A549 (cell line): Measurements from ENCODE around the gene NLRP10. TPM values are rescaled to one million over a fixed set of nuclear protein-coding genes. Genes with fewer than 3 reads are reported as not detected.

Source experiments
- ATAC-seq, 2 experiments: fragments of 200-7000 bp in 1 of 2; fragments of >200 bp in 1 of 2; cut with Nextera tagmentation in 1 of 2; cut with Tn5 transposase in 1 of 2; 3 replicates each; pipeline versions ENCODE4 v1.8.0 to v1.9.1; 2018 to 2020; ENCODE audit warnings: mild to moderate bottlenecking in 1 of 2, moderate library complexity in 1 of 2
- CTCF ChIA-PET: fragments of 300-600 bp; sonication (Branson Sonifier 250); formaldehyde crosslinking; extraction: SDS; loops from one replicate; lab custom pipeline; 2021; ENCODE audit warnings: antibody characterized with exemption, inconsistent platforms; lab: Yijun Ruan, JAX
- POLR2A ChIA-PET: fragments of 350-600 bp; formaldehyde crosslinking; extraction: SDS; loops from one replicate; lab custom pipeline; 2021; ENCODE audit warnings: antibody characterized with exemption, inconsistent platforms; lab: Yijun Ruan, JAX
- DNase-seq, 2 experiments: peaks; one replicate each; pipeline versions ENCODE4 v3.0.0 to v3.0.0-alpha.2; 2011 to 2016; ENCODE audit warnings: low read depth in 1 of 2, low spot score in 1 of 2
- FAIRE-seq: peaks from 2 replicates; lab custom pipeline; 2011; peaks lifted over from hg19 to GRCh38; lab: Jason Lieb, UNC
- H3K27ac ChIP-seq, 2 experiments: fragments of >200 bp; sonication (Bioruptor Twin); formaldehyde crosslinking; 3 replicates each; pipeline ENCODE4 v1.5.1; 2016 to 2017
- H3K4me1 ChIP-seq: fragments of >200 bp; sonication (Bioruptor Twin); formaldehyde crosslinking; 3 replicates; pipeline ENCODE4 v1.6.1; 2016
- H3K4me2 ChIP-seq: fragments of >200 bp; sonication (Bioruptor Twin); formaldehyde crosslinking; 3 replicates; pipeline ENCODE4 v1.6.1; 2016
- H3K4me3 ChIP-seq: fragments of >200 bp; sonication (Bioruptor Twin); formaldehyde crosslinking; 3 replicates; pipeline ENCODE4 v1.5.1; 2016
- H3K9me3 ChIP-seq: fragments of >200 bp; sonication (Bioruptor Twin); formaldehyde crosslinking; 3 replicates; pipeline ENCODE4 v1.6.1; 2016
- BHLHE40 ChIP-seq: IDR thresholded peaks from 2 replicates; pipeline ENCODE4 v1.6.1; 2012; ENCODE audit warnings: low read depth, low read length, inconsistent platforms
- CBX2 ChIP-seq: fragments of 200-600 bp; sonication (generic); IDR thresholded peaks from 2 replicates; pipeline ENCODE4 v1.6.1; 2016; ENCODE audit warnings: low read depth, mild to moderate bottlenecking, borderline replicate concordance
- CBX8 ChIP-seq: fragments of 200-600 bp; sonication (generic); IDR thresholded peaks from 2 replicates; pipeline ENCODE4 v1.6.1; 2016
- CHD2 ChIP-seq: fragments of 150-350 bp; IDR thresholded peaks from 2 replicates; pipeline ENCODE4 v1.6.1; 2014; ENCODE audit warnings: low read length; ENCODE audit not compliant: partially characterized antibody
- EHF ChIP-seq: fragments of 250-450 bp; sonication (Bioruptor Pico); IDR thresholded peaks from 2 replicates; pipeline ENCODE4 v1.5.0; 2020; ENCODE audit warnings: mild to moderate bottlenecking
- EHMT2 ChIP-seq: fragments of 200-600 bp; sonication (generic); IDR thresholded peaks from 2 replicates; pipeline ENCODE4 v1.6.1; 2016; ENCODE audit warnings: antibody characterized with exemption, low read depth, mild to moderate bottlenecking, moderate library complexity
- EP300 ChIP-seq, 2 experiments: fragments of >200 bp; sonication (Bioruptor Twin); formaldehyde crosslinking; IDR thresholded peaks; 2 replicates in 1 of 2; 3 replicates in 1 of 2; pipeline ENCODE4 v1.6.1; 2016 to 2017
- HEYL ChIP-seq: fragments of 250-450 bp; sonication (Bioruptor Pico); IDR thresholded peaks from 2 replicates; pipeline ENCODE4 v1.8.0; 2021; ENCODE audit warnings: mild to moderate bottlenecking, moderate library complexity
- HOXA7 ChIP-seq: fragments of 250-450 bp; sonication (Bioruptor Pico); IDR thresholded peaks from 2 replicates; pipeline ENCODE4 v1.5.0; 2020; ENCODE audit warnings: mild to moderate bottlenecking, moderate library complexity
- JUN ChIP-seq, 2 experiments: fragments of >200 bp; sonication (Bioruptor Twin); formaldehyde crosslinking; IDR thresholded peaks; 2 replicates in 1 of 2; 3 replicates in 1 of 2; pipeline ENCODE4 v1.6.1; 2016 to 2017
- KDM5A ChIP-seq: fragments of 200-600 bp; sonication (generic); IDR thresholded peaks from 2 replicates; pipeline ENCODE4 v1.6.1; 2016; ENCODE audit warnings: antibody characterized with exemption, mild to moderate bottlenecking
- MAFK ChIP-seq: fragments of 450-650 bp; IDR thresholded peaks from 2 replicates; pipeline ENCODE4 v1.6.1; 2014; ENCODE audit not compliant: partially characterized antibody
- MAZ ChIP-seq: fragments of 150-350 bp; IDR thresholded peaks from 2 replicates; pipeline ENCODE4 v1.6.1; 2014; ENCODE audit warnings: antibody characterized with exemption, low read depth, low read length, borderline replicate concordance
- NPAS2 ChIP-seq: fragments of 250-450 bp; sonication (Bioruptor Pico); IDR thresholded peaks from 2 replicates; pipeline ENCODE4 v1.8.0; 2022; ENCODE audit warnings: mild to moderate bottlenecking, moderate library complexity, borderline replicate concordance
- NR3C1 ChIP-seq: fragments of >200 bp; sonication (Bioruptor Twin); formaldehyde crosslinking; IDR thresholded peaks from 3 replicates; pipeline ENCODE4 v1.6.1; 2017
- PHF8 ChIP-seq: fragments of 200-600 bp; sonication (generic); IDR thresholded peaks from 2 replicates; pipeline ENCODE4 v1.6.1; 2016; ENCODE audit warnings: low read depth, mild to moderate bottlenecking, antibody characterized with exemption, moderate library complexity, borderline replicate concordance
- POLR2AphosphoS2 ChIP-seq: conservative IDR thresholded peaks from 2 replicates; pipeline ENCODE4 v1.6.1; 2012; ENCODE audit warnings: low read length, improper control_type of control experiment, inconsistent platforms
- RCOR1 ChIP-seq: fragments of 150-350 bp; IDR thresholded peaks from 2 replicates; pipeline ENCODE4 v1.6.1; 2014; ENCODE audit warnings: antibody characterized with exemption, low read length, low read depth
- RFX5 ChIP-seq: fragments of 450-650 bp; IDR thresholded peaks from 2 replicates; pipeline ENCODE4 v1.7.1; 2014; ENCODE audit warnings: antibody characterized with exemption, mild to moderate bottlenecking, moderate library complexity
- SMC3 ChIP-seq: fragments of >200 bp; sonication (Bioruptor Twin); formaldehyde crosslinking; IDR thresholded peaks from 3 replicates; pipeline ENCODE4 v1.6.1; 2018; ENCODE audit warnings: inconsistent platforms
- SREBF2 ChIP-seq: fragments of 450-650 bp; IDR thresholded peaks from 2 replicates; pipeline ENCODE4 v1.6.1; 2014; ENCODE audit warnings: mild to moderate bottlenecking, moderate library complexity
- TP53 ChIP-seq: fragments of 250-450 bp; sonication (Bioruptor Pico); IDR thresholded peaks from 2 replicates; pipeline ENCODE4 v1.5.0; 2021; ENCODE audit warnings: mild to moderate bottlenecking, moderate library complexity
- ZFP36 ChIP-seq: fragments of 450-650 bp; IDR thresholded peaks from 2 replicates; pipeline ENCODE4 v1.6.1; 2014; ENCODE audit warnings: borderline replicate concordance; ENCODE audit not compliant: partially characterized antibody
- ZSCAN20 ChIP-seq: fragments of 250-450 bp; sonication (Bioruptor Pico); IDR thresholded peaks from 2 replicates; pipeline ENCODE4 v1.8.0; 2022; ENCODE audit warnings: mild to moderate bottlenecking, moderate library complexity
- WGBS: methylation state at CpG from one replicate; pipeline ENCODE4 v1.1.6; 2017; ENCODE audit errors: missing lambda C conversion rate; 5-methylcytosine and 5-hydroxymethylcytosine counted together
- polyA plus RNA-seq, 4 experiments: library from polyadenylated mRNA; depleted of rRNA in 3 of 4; stranded (reverse); fragments of >200 nt; fragmentation: RNase III in 1 of 4; extraction: RNeasy Plus Mini Kit Qiagen cat#74134 plus additional on column Dnase treatment in 1 of 4; gene quantifications; 2 replicates in 3 of 4; 3 replicates in 1 of 4; pipeline ENCODE4 v1.2.3, GENCODE V29; 2011 to 2017
- TF ChIP-seq, protein P1 (sequence below): fragments of >200 bp; sonication (Bioruptor Twin); formaldehyde crosslinking; IDR thresholded peaks from 3 replicates; pipeline ENCODE4 v1.6.1; 2016
- TF ChIP-seq, protein P2 (sequence below): IDR thresholded peaks from 2 replicates; pipeline ENCODE4 v1.6.1; 2012
- TF ChIP-seq, protein P3 (sequence below): IDR thresholded peaks from 2 replicates; pipeline ENCODE4 v1.6.1; 2012; ENCODE audit warnings: low read depth, borderline replicate concordance

NLRP10 gene
- polyA plus RNA-seq, 2 of the 4 experiments (the other 2 are of a cell fraction) = not detected

DNA sequence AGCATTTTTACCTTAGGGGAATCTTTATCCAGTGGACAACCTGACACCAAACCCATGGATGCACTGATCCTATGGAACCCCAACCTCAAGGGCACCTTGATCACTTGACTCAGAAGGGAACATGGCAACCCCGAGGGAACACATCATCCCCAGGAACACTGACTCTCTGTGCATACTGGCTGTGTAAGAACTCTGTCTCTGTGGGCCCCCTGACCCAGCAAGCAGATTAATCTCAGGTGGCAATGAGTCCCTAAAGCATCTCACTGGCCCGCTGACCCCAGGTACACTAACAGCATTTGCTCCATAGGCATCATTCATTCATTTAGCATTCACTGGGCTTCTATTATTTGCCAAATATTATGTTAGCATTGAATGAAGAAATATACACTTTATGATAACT lies 38.8 kb upstream of the NLRP10 start:
- ATAC-seq = no peak
- Histone ChIP-seq H3K4me2 (no peak overlapping the region), H3K9me3 (no peaks in the 10 kb centered on the region), H3K4me3 (no peak overlapping the region), H3K27ac (no peak overlapping the region), H3K4me1 (no peaks in the 10 kb centered on the region)
- ChIA-PET CTCF (interaction anchor here (2.1 to 15.1 kb wide), 5 partner anchors 15 to 91 kb away, joined by 5 to 626 read pairs (median 103); partner anchors contain the start of gene EIF3F), POLR2A (no interaction called here)
- TF ChIP-seq MAFK = no peak
- no peak for TF ChIP-seq CBX8
- TF ChIP-seq JUN (IDR thresholded peaks at IDR 0.05) = no peak
- TF ChIP-seq POLR2AphosphoS2 = no peak
- TF ChIP-seq RCOR1 = no peak
- TF ChIP-seq HOXA7 = no peak
- no peak for TF ChIP-seq MAZ
- TF ChIP-seq NR3C1 = no peak
- TF ChIP-seq BHLHE40 = no peak
- TF ChIP-seq, protein P1, sequence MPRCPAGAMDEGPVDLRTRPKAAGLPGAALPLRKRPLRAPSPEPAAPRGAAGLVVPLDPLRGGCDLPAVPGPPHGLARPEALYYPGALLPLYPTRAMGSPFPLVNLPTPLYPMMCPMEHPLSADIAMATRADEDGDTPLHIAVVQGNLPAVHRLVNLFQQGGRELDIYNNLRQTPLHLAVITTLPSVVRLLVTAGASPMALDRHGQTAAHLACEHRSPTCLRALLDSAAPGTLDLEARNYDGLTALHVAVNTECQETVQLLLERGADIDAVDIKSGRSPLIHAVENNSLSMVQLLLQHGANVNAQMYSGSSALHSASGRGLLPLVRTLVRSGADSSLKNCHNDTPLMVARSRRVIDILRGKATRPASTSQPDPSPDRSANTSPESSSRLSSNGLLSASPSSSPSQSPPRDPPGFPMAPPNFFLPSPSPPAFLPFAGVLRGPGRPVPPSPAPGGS = no peak
- TF ChIP-seq HEYL (CRISPR knock-in tag) = no peak
- no peak for TF ChIP-seq CHD2
- no peak for TF ChIP-seq SREBF2
- TF ChIP-seq SMC3 = no peak
- no peak for TF ChIP-seq EHF
- no peak for TF ChIP-seq TP53 (CRISPR knock-in tag)
- no peak for DNase-seq
- WGBS = 43% methylated on average over 2 of the region's 2 CpGs
- FAIRE-seq = no peak

DNA sequence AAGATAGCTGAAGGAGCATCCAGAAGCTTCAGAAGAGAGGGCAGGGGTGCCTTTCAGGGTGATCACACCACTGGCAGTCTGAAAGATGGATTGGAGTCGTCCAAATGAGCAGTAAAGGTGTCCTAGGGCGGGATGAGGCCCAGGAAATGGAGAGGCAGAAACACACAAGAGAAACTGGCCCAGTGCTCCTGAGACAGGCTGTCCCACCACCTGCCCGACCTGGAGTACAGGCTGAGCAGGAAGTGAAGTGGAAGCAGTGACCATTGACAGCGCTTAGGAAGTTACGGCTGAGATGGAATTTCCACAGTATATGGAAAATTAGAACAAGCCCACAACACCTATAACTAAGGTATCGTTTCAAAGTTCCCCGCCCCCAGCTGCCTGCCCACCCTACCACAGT lies 37.9 kb upstream of the NLRP10 start:
- POLR2A ChIA-PET = no interaction called here

More for the DNA sequence above, 37.9 kb upstream of the NLRP10 start:
- DNase-seq = no peak
- TF ChIP-seq ZSCAN20 (CRISPR knock-in tag) (no peak), RFX5 (no peak), SMC3 (no peak), KDM5A (no peak), EHMT2 (no peak), NPAS2 (CRISPR knock-in tag) (no peak), ZFP36 (no peak), RCOR1 (no peak), PHF8 (no peak), CBX2 (no peak), EP300 (IDR thresholded peaks at IDR 0.05) (no peak)
- TF ChIP-seq, protein P1 = no peak
- TF ChIP-seq, protein P2, sequence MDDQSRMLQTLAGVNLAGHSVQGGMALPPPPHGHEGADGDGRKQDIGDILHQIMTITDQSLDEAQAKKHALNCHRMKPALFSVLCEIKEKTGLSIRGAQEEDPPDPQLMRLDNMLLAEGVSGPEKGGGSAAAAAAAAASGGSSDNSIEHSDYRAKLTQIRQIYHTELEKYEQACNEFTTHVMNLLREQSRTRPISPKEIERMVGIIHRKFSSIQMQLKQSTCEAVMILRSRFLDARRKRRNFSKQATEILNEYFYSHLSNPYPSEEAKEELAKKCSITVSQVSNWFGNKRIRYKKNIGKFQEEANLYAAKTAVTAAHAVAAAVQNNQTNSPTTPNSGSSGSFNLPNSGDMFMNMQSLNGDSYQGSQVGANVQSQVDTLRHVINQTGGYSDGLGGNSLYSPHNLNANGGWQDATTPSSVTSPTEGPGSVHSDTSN = no peak
- TF ChIP-seq, protein P3, sequence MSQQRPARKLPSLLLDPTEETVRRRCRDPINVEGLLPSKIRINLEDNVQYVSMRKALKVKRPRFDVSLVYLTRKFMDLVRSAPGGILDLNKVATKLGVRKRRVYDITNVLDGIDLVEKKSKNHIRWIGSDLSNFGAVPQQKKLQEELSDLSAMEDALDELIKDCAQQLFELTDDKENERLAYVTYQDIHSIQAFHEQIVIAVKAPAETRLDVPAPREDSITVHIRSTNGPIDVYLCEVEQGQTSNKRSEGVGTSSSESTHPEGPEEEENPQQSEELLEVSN = no peak
- TF ChIP-seq, all 56 proteins: peak for 0
- CTCF ChIA-PET = interaction anchor here (1.2 to 15.1 kb wide), 6 partner anchors 11 to 92 kb away, joined by 5 to 626 read pairs (median 10); partner anchors contain the start of gene EIF3F
- Histone ChIP-seq H3K4me3 (no peak overlapping the region), H3K27ac (no peak overlapping the region), H3K4me1 (no peaks in the 10 kb centered on the region), H3K9me3 (no peaks in the 10 kb centered on the region), H3K4me2 (no peak overlapping the region)
- FAIRE-seq = no peak
- peak in 1 of 2 experiments; percentile 20; a peak in 1 of 6 replicates for ATAC-seq
- 81% methylated on average over 7 of the region's 7 CpGs for WGBS
